Measurements from ENCODE around the gene ANKS3.

ANKS3 gene

GRCh38 chr16:4724661-4725270, 9.3 kb downstream of the ANKS3 start:
- DNase-seq (ENCODE audit: low spot score) = no peak

DNA sequence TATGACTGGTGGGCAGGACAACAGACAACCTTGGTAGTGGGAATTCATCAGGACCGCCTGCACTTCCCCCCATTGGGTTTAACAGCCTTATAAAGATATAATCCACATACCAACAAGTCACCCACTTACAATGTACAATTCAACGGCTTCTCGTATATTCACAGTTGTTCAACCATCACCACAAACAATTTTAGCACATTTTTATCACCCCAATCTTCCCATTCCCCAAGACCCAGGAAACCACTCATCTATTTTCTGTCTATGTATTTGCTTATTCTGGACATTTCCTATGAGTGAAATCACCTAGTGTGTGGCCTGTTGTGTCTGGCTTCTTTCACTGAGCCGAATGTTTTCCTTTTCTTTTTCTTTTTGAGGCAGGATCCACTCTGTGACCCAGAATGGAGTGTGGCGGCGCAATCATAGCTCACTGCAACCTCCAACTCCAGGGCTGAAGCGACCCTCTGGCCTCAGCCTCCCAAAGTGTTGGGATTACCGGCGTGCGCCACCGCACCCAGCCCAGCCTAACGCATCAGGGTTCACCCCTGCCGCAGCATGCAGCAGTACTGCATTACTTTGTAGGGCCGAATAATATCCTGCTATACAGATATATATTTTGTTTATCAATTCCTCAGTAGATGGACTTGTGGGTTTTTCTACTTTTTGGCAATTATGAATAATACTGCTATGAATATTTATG, 10.9 kb downstream of the ANKS3 start:
- DNase-seq (ENCODE audit: low spot score) = no peak

GRCh38 chr16:4718466-4718865, 15.6 kb downstream of the ANKS3 start:
- DNase-seq (ENCODE audit: low spot score) = no peak

- no peak for DNase-seq (ENCODE audit: low spot score)
These were observed 19.1 kb downstream of the ANKS3 start for GRCh38 chr16:4714996-4715395.

- no peak for DNase-seq (ENCODE audit: low spot score)
These were observed 20.2 kb downstream of the ANKS3 start for GRCh38 chr16:4713663-4714501.

- no peak for DNase-seq (ENCODE audit: low spot score)
These were observed 24.6 kb downstream of the ANKS3 start for GRCh38 chr16:4709481-4709880.

- no peak for DNase-seq (ENCODE audit: low spot score)
These were observed 27.2 kb downstream of the ANKS3 start for GRCh38 chr16:4706871-4707270.

DNA sequence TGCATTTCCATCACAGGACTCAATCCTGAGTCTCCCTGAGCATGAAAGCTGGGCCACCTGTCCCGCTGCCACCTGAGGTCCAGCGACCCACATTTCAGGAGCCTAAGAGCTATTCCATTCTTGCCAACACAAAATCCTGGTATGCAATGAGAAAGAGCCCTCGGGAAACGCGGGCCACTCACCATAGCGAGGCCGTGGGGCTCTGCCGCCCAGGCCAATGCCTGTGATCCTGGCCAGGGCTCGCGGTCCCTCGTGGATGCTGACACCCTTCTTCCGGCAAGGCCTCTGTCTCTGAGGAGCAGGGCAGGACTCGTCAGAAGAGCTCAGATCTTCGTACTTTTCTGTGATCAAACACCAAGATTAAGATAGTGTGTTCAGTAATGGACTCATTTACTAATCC, 29.2 kb downstream of the ANKS3 start:
- DNase-seq (ENCODE audit: low spot score) = no peak

DNA sequence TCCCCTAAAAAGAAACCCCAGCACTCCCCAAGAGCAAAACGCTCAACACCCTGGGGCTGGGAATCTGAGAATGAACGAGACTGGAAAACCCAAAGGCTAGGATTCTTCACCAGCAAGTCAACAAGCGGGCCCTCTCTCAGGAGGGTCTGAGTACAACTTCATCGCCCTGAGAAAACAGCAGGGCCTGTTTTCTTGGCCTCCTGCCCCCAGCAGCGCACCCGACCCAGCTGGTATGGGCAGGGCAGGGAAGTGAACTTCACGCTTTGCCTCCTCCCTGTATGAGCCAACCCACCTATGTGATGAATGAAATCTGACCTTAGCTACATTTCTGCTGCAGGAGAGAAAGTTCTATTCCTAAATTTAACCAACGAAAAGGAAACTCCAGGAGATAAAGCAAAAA, 29.6 kb downstream of the ANKS3 start:
- no peak for DNase-seq (ENCODE audit: low spot score)

- DNase-seq (ENCODE audit: low spot score) = no peak
These were observed 30.2 kb downstream of the ANKS3 start for GRCh38 chr16:4703906-4704305.

DNA sequence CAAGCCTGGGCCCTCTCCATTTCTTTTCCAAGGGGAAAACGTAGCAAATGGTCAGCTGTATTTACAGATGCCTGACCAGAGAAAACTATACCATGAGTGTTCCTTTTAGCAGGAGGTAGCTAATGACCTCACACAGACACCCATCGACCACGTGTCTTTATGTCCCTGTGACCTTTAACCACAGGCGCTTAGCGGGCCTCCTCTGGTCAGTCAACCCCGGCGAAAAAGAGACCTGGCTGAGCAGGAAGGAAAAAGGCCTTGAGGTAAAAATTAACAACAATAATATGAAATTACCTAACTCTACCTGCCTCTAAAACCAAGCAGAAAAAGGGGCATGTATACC, 31.6 kb downstream of the ANKS3 start:
- no peak for DNase-seq (ENCODE audit: low spot score)

DNA sequence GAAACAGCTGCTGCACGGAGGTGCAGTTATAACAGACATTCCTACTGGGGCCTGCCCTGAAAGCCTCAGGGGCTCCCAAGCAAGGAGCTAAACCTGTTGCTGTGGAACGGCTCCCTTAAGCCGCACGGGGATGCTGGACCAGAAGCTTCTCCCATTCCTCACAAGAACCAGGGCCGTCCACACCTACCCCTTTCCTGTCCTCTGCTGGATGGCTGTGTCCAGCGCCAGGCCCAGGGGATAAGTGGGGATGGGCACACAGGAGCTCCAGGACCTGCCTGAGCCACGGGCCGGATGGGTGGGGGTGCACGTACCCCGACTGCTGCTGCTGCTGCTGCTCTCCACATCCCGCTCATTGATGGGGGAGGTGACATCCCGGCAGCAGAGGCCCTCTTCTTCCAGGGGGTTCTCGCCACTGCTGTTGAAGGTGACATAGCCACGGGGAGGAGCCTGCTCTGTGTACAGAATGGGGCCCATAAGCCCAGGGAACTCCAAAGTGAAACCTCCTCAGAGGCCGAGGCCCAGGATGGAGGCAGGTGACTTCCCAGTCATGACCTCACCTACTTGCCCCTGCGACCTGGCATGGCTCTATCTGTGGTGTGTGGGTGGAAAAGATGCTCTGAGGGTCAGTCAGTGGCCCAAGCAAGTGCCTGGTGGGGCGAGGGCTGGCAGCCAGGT, 32.1 kb downstream of the ANKS3 start:
- no peak for DNase-seq (ENCODE audit: low spot score)

DNA sequence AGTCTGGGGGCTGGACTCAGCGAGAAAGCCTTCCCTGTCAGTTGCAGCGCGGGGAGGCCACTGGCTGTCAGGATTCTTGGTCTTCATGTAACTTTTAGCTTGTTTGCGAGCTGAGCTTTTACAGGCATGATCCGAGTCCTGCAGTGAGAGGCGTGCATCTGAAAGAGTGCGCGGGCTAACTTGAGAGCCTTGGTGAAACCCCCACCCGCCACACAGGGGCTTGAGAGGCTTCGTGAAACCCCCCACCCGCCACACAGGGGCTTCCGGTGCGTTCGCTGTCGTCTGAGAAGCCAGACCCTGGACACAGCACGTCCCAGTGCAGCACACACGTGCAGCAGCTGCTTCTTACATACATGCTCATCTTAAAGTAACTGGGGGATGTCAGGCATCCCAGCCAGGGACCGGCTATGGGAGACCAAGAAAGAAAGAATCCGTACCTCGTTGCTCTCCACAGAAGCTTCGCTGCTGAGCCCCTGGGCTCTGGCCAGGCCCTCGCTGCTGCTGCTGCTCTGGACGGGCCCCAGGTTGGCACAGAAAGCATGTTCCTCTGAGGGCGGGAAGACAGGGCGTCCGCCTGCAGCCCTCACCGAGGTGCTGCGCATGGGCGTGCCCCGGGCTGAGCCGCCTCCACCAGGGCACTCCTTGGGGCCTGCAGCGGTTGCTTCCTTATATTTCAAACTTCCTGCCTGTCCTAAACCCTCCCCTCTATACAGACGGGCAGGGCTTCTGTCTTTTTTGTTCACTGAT, 32.9 kb downstream of the ANKS3 start:
- no peak for DNase-seq (ENCODE audit: low spot score)

DNA sequence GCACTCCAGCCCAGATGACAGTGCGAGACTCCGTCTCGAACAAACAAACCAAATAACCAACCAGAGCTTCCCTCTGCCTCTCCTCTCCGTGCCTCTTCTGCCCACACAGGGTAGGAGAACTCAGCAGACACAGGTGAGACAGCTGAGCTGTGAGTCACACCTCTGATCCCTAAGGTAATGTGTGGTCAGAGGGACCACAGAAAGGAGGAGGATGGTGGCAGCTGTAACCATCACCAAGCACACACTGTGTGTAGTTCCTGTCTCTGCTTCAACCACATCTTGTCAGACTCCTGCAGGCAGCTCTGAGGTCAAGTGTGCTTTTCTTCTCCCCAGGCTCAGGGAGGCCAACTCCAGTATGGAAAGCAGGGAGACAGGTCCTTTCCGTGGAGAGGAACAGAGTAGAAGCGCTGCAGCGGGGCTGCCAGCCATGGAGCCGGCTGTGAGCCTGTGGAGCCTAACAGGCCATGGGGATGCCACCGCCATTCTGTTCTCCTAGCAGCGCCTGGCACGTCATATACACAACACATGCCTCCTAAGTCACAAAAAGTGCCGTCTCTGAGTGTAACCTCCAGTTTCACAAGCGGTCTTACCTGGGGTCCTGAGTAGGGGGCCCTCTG, 33.6 kb downstream of the ANKS3 start:
- no peak for DNase-seq (ENCODE audit: low spot score)

DNA sequence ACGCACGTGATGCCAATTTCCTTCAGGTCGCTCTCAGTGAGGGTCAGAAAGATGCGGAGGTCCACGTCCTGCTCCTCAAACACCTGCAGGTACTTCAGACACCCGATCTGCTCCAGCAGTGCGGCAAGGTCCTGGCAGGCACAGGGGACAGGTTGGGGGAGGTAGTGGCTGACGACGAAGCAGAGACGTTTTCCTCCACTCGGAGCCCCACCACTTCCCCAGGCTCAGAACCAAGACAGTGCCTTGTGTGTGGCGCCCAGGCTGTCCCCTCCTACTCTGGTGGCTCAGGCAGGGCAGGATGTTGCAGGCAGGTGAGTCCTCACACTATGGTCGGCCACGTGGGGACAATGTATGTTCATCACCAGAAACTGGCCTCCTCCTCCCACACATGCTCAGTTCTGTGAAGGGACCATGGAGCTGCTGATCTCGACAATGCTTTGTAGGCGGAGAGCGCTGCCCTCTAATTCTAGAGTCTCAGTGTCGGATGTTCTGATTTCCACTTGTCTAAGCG, 35.0 kb downstream of the ANKS3 start:
- no peak for DNase-seq (ENCODE audit: low spot score)

DNA sequence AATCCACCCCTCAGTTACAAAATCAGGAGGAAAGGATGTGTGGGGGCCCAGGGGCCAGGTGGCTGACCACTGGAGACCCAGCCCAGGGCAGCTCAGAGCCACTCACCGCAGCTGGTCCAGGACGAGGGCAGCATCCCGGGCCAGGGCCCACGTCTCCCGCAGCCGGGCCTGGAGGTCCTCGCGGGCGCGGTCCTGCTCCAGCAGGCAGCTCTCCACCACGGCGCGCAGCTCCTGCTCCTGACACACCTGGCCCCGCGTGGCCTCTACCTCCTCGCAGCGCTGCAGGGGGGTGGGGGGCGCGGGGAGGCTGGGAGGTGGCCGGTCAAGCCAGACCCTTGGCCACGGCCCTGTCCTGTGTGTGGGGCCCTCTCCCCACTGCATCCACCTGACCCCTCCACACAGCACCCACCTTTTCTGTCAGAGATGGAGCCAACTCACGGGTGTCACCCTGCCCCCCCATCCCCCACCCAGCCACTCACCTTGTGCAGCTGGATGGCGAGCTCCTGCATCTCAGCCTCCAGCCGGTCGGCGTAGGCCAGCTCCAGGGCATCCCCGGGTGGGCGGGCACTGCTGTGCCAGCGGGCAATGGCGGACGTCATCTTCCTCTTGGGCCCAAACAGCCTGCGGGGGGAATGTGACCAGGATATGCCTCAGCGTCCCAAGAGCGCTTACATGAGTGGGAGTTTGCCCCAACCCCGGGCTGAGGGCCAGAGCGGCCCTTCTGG, 35.6 kb downstream of the ANKS3 start:
- no peak for DNase-seq (ENCODE audit: low spot score)

DNA sequence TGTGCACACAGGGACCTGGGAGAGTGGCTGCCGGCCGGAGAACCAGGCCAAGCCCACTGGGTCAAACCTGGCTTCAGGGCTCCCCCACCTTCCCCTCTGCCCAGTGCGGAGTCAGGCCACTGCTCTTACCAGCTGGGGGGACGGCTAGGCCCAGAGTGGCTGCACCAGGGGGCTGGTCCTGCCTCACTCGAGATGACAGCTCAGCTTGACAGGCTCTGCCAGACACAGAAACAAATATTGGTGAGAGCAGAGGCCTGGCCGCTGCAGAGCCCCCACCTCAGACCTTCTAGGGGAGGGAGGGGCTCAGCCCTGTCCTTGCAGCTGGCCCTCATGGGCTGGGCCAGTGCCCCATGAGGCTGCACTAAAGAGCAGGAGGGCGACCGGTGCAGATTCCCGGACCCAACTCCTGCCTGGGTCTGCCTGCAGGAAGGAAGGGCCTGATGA, 36.2 kb downstream of the ANKS3 start:
- DNase-seq (ENCODE audit: low spot score) = no peak

DNA sequence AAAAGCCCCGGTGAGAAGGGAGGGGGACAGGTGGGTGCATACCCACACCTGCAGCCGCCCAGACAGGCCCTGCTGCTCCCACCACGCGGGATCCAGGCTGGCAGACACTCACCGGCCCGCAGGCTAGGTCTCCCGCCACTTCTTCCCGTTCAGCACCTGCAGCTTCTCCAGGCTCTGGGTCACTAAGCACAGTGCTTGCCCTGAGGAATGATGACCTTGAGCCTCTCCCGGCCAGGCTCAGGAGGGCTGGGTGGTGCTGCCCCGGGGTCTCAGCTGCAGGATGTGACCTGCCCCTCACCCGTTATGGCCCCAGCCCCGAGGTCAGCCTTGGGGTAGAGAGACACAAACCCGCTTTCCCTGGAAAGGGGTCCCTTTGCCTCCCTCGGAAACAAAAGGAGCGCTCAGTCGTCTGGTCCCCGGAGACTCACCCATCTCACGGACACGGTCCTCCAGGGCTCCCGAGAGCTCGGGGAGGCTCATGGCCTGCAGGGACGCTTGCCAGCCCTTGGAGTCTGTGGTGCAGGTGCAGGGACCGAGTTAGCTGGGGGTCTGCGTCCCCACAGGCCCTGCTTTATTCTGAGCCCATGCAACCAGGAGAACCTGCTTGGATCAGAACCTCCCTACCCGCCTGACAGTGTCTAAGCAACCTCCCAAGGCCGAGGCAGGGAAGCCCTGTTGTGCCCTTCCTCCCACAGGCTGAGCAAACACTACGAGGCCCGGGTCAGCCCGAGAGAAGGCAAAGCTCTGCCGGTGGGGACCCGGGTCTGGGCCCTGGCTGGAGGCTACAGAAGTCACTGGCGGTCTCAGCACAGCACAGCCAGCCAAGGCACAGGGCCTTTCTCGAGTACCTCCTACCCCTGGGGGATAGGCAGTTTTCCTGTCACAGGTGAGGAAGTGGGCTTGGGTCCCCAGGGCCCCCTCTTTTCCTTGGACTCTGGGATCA, 36.9 kb downstream of the ANKS3 start:
- no peak for DNase-seq (ENCODE audit: low spot score)

DNA sequence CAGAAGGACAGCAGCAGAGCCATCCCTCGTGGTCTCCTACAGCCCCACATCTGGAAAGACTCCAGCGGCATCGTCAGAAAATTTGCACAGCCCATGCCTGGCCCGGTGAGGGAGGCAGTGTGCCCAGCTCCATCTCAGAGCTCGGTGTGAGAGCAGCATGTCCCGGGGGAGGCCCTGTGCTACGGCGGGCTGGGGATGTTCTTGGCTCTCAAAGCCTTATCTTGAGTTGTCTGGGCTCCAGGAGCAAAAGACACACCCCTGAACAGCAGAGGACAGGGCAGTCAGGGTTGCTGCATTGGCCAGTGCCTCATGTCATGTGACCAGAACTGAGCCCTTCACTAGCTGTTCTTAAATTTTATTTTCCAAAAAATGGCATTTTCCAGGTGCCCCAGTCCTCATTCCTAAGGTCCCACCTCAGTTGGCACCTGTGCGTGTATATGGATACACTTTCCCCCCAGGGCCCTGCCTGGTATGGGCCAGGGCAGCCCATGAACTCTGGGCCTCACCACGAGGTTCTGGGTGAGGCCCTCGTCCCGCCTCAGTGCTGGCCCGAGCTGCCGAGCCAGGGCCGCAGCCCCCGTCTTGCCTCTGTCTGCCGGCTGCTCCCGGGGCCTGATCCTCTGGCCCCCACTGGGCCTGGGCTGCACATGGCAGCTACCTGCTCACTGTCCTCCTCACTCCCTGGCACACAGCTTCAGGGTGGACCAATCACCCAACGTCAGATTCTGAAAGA, 37.7 kb downstream of the ANKS3 start:
- no peak for DNase-seq (ENCODE audit: low spot score)

All from hepatic stellate cell (primary cell).